DND-41 (cell line): ENCODE data around the gene HSPA12B.

Experiments used
- EZH2 ChIP-seq: IDR thresholded peaks from 3 replicates; pipeline ENCODE4 v1.6.1; 2012; ENCODE audit warnings: borderline replicate concordance, low read depth, mild to moderate bottlenecking, moderate library complexity, low read length, inconsistent platforms; ENCODE audit not compliant: severe bottlenecking
- TF ChIP-seq, protein P1 (sequence below): IDR thresholded peaks from 2 replicates; pipeline ENCODE4 v1.5.1; 2012; ENCODE audit warnings: borderline replicate concordance, low read length, moderate library complexity, mild to moderate bottlenecking; ENCODE audit not compliant: poor library complexity, severe bottlenecking; ENCODE audit errors: extremely low read depth

DNA sequence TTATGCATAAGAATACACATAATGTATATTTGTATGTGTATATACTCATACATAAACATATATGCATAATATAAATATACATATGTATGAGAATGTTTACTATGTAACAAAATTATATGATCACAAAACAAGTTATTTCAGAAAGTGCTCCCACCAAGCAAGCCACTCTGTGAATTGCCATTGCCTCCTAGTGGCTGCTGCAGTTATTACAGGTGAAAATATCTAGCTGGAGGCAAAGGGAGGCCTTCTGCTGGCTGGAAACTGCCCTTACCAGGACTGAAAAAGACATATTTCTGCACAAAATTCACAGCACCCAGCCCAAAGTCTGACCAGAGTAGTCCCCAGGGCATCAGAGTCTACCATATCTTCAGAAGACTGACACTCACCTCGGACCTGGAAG is 36.3 kb upstream of the HSPA12B start:
- TF ChIP-seq, protein P1, sequence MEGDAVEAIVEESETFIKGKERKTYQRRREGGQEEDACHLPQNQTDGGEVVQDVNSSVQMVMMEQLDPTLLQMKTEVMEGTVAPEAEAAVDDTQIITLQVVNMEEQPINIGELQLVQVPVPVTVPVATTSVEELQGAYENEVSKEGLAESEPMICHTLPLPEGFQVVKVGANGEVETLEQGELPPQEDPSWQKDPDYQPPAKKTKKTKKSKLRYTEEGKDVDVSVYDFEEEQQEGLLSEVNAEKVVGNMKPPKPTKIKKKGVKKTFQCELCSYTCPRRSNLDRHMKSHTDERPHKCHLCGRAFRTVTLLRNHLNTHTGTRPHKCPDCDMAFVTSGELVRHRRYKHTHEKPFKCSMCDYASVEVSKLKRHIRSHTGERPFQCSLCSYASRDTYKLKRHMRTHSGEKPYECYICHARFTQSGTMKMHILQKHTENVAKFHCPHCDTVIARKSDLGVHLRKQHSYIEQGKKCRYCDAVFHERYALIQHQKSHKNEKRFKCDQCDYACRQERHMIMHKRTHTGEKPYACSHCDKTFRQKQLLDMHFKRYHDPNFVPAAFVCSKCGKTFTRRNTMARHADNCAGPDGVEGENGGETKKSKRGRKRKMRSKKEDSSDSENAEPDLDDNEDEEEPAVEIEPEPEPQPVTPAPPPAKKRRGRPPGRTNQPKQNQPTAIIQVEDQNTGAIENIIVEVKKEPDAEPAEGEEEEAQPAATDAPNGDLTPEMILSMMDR: peak; percentile 64
- no peak for TF ChIP-seq EZH2
